PFSK-1 (cell line): ENCODE results near the gene ISCA2.

Experiments used
- FOXP2 ChIP-seq: optimal IDR thresholded peaks from 2 replicates; pipeline ENCODE3; 2011; ENCODE audit warnings: borderline replicate concordance, control low read depth, inconsistent platforms; ENCODE audit not compliant: insufficient read depth; ENCODE audit errors: extremely low read length, extremely low read depth
- POLR2AphosphoS5 ChIP-seq: IDR thresholded peaks from 2 replicates; pipeline ENCODE4 v1.6.1; 2012; ENCODE audit warnings: low read depth, mild to moderate bottlenecking, control low read depth, low read length, moderate library complexity
- SIN3A ChIP-seq: IDR thresholded peaks from 2 replicates; pipeline ENCODE4 v1.6.1; 2012; ENCODE audit warnings: mild to moderate bottlenecking, low read length, moderate library complexity, borderline replicate concordance; ENCODE audit not compliant: insufficient read depth
- TAF1 ChIP-seq: IDR thresholded peaks from 2 replicates; pipeline ENCODE4 v1.6.1; 2012; ENCODE audit warnings: low read length, control low read depth, borderline replicate concordance; ENCODE audit not compliant: insufficient read depth
- TF ChIP-seq, protein P1 (sequence below), 2 experiments: IDR thresholded peaks; 2 replicates each; pipeline versions ENCODE4 v1.6.1 to v1.8.0; 2011 to 2012; ENCODE audit warnings: low read depth in 2 of 2, low read length in 2 of 2, control low read depth in 1 of 2, inconsistent platforms in 1 of 2, mild to moderate bottlenecking in 1 of 2, moderate library complexity in 1 of 2; ENCODE audit not compliant: insufficient read depth in 1 of 2

Gene ISCA2

DNA sequence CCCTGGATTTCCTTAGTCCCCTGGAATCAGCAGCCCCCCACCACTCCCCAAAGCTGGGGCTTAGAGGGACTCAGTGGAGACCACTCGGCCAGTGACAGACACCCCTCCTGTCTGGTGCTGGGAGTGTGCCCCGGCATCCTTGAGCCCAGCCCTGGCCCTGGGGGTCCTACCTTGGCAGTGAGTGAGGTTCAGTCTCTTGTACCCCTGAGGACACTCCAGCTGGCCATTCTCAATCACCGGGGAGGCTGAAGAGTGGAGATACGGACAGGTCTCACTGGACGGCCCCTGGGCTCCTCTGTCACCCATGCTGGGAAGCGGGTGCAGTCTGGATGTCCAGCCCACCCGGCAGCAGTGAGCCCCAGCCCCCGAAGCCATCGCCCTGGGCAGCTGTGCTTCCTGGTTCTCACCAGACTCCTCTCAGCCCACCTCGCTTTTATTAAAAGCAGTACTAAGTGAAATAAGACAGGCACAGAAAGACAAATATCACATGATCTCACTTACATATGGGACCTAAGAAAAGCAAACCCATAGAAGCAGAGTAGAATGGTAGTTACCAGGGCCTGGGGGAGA lies 42.3 kb downstream of the ISCA2 start:
- no peak for TF ChIP-seq POLR2AphosphoS5
- no peak for TF ChIP-seq FOXP2
- TF ChIP-seq SIN3A: no peak
- TF ChIP-seq, protein P1, sequence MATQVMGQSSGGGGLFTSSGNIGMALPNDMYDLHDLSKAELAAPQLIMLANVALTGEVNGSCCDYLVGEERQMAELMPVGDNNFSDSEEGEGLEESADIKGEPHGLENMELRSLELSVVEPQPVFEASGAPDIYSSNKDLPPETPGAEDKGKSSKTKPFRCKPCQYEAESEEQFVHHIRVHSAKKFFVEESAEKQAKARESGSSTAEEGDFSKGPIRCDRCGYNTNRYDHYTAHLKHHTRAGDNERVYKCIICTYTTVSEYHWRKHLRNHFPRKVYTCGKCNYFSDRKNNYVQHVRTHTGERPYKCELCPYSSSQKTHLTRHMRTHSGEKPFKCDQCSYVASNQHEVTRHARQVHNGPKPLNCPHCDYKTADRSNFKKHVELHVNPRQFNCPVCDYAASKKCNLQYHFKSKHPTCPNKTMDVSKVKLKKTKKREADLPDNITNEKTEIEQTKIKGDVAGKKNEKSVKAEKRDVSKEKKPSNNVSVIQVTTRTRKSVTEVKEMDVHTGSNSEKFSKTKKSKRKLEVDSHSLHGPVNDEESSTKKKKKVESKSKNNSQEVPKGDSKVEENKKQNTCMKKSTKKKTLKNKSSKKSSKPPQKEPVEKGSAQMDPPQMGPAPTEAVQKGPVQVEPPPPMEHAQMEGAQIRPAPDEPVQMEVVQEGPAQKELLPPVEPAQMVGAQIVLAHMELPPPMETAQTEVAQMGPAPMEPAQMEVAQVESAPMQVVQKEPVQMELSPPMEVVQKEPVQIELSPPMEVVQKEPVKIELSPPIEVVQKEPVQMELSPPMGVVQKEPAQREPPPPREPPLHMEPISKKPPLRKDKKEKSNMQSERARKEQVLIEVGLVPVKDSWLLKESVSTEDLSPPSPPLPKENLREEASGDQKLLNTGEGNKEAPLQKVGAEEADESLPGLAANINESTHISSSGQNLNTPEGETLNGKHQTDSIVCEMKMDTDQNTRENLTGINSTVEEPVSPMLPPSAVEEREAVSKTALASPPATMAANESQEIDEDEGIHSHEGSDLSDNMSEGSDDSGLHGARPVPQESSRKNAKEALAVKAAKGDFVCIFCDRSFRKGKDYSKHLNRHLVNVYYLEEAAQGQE (IDR thresholded peaks at IDR 0.05; ENCODE audit: insufficient read depth in 1 of 2, low read depth in 2 of 2, low read length in 2 of 2): no peak
- TF ChIP-seq TAF1: no peak

DNA sequence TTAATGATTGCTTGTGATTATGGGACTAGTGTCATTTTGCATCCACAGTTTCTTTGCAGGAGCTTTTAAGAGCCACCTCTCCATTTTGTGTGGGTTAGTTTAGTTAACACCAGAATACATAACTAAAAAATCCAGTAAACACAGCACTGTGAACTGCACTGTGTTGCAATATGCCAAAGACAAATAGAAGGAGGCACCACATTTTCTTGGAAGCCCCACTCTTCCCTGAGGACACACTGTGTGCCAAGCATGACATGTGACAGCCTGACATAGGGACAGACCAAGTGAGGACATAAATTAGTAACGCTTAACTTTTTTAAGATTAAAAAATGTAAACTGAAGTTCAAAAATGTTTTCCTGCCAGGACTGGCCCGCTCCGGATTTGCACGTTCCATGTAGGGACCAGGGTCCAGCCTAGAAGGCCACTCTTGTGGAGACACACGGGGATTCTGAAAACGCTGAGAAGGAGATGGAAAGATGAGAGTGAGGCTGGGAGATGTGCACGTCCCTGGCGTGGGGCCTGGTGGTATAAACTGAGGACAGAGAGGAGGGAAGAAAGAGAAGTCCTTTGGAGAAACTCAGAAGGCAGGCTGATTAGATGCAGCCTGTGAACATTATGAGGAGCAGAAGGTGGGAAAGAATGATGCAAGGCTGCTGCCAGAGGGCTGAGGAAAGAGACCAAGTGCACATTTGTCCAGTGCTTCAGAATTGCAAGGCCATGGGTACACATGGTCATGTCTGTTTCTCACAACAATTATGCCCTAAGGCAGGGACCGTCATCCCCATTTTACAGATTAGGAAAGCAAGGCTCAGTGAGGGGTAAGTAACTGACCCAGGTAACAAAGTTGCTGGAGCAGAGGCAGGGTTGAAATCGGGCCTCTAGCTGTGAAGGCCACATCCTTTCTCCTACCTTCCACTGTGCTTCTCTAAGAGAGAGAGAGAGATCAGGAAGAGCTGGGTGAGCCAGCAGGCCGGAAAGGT lies 45.1 kb downstream of the ISCA2 start:
- TF ChIP-seq POLR2AphosphoS5 (no peak), TAF1 (no peak), FOXP2 (no peak), SIN3A (no peak)
- TF ChIP-seq, protein P1 (IDR thresholded peaks at IDR 0.05; ENCODE audit: insufficient read depth in 1 of 2, low read depth in 2 of 2, low read length in 2 of 2): no peak

DNA sequence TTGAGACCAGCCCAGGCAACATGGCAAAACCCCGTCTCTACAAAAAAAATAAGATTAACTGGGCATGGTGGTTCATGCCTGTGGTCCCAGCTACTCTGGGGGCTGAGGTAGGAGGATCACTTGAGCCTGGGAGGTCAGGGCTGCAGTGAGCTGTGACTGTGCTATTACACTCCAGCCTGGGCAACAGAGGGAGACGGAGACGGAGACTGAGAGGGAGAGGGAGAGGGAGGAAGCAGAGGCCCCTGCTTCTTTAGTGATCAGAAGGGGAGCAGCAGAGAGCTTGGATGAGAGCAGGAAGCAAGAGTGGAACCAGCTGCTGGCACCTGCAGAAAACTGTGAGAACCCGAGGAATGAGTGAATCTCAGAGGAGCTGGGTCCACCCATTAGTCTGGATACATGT lies 45.9 kb downstream of the ISCA2 start:
- no peak for TF ChIP-seq SIN3A
- no peak for TF ChIP-seq FOXP2
- no peak for TF ChIP-seq POLR2AphosphoS5
- TF ChIP-seq, protein P1 (IDR thresholded peaks at IDR 0.05; ENCODE audit: insufficient read depth in 1 of 2, low read depth in 2 of 2, low read length in 2 of 2): no peak
- no peak for TF ChIP-seq TAF1

DNA sequence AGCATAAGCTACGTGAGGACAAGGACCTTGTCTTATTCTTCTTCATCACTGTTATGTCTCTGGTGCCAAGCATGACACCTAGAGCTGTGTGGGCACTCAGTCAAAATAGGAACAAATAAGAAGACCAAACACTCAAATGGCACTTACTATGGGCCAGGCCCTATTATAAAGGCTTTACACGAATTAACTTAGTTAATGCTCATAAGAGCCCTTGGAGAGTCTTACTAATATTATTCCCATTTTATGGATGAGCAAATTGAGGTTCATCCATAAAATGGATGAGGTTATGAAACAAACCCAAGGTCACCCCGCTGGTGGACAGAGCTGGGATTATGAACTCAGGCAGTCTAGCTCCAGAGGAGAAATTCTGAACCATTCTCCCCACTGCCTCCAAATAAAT lies 47.7 kb downstream of the ISCA2 start:
- no peak for TF ChIP-seq SIN3A
- no peak for TF ChIP-seq TAF1
- no peak for TF ChIP-seq POLR2AphosphoS5
- TF ChIP-seq FOXP2: no peak
- TF ChIP-seq, protein P1 (IDR thresholded peaks at IDR 0.05; ENCODE audit: insufficient read depth in 1 of 2, low read depth in 2 of 2, low read length in 2 of 2): no peak
